GM18909 (cell line): ENCODE data around the gene TUBB3.
"Not testable (repeated sequence)": the region's sequence is repeated elsewhere in the genome, so short reads cannot be mapped to it uniquely, and the experiment has no call there.

ENCODE experiments used
- ATAC-seq: cut with Tn5 transposase; IDR thresholded peaks from one replicate; pipeline ENCODE4 v1.9.1; 2021; ENCODE audit warnings: mild to moderate bottlenecking; ENCODE audit not compliant: unreplicated experiment, poor library complexity

TUBB3 gene

DNA sequence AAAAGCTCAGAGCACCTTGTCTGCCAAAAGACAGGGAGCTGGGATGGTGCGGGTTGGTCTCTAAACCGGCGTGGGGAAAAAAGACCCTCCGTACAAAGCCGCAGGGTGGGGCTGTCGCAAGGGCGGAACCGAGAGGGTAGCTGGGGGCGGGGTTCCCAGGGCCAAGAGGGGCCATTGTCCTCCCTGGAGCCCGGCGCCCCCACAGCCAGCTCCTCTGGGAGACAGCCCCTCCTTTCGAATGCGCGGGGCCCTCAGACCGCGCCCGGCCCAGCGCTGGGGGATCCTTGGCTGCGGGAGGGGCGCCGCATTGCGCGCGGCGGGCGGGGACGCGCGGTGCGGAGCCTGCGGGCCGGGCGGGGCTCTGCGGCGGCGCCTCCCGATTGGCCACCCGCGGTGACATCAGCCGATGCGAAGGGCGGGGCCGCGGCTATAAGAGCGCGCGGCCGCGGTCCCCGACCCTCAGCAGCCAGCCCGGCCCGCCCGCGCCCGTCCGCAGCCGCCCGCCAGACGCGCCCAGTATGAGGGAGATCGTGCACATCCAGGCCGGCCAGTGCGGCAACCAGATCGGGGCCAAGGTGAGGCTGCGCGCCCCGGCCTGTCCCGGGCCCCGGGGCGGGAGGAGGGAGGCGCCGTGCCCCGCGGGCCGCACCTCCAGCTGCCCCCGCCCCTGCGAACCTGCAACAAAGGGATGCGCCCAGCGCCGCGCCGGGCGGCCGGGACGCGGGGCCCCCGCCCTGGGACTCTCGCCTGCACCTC lies at the start of gene TUBB3:
Gene TUBB3, plus strand, starts transcription at position 459 of the 756 bp plus-strand sequence. Its CDS starts 60 bp downstream, at position 519.
- ATAC-seq: peak; percentile 51

GRCh38 chr16:89873972-89874689 lies 49.0 kb upstream of the TUBB3 start:
- peak; percentile 74 for ATAC-seq

DNA sequence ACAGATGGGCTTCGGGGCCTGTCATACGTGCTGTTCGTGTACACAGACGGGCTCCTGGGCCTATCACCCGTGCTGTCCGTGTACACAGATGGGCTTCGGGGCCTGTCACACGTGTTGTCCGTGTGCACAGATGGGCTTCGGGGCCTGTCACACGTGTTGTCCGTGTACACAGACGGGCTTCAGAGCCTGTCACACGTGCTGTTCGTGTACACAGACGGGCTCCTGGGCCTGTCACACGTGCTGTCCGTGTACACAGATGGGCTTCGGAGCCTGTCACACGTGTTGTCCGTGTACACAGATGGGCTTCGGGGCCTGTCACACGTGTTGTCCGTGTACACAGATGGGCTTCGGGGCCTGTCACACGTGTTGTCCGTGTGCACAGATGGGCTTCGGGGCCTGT lies 44.0 kb upstream of the TUBB3 start:
- ATAC-seq: not testable (repeated sequence)

DNA sequence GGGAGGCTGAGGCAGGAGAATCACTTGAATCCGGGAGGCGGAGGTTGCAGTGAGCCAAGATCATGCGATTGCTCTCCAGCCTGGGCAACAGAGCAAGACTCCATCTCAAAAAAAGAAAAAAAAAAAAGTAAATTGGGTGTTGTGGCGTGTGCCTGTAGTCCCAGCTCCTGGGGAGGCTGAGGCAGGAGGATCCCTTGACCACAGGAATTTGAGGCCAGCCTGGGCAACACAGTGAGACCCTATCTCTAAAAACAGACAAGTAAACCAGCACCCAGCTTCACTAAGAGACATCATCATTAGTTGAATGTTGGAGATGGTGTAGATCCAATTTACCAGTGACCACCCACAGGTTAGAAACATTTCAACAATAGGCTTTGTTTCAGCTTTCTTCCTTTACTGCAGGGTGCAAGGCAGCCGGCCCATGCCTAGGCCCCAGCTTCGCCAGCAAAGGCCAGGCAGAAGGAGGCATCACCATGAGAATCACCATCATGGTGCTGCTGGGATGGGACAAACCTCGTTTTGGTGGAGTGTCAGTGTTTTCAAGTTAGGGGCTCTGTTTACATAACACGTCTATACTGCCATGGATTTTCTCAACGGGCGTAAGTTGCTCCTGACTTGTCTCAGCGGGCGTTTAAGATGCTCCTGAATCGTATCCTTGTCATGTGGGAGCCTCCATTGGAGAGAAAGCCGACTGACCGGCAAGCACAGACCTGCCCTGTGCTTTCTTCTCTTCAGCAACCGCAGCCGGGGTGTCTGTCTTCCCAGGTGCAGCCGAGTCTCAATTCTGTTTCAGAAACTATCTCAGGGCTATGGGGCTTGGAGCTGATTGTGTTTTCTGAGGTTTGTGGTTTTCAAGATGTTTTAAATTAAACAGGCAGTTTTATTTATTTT lies 42.4 kb upstream of the TUBB3 start:
- no peak for ATAC-seq

- ATAC-seq: no peak
Measured at GRCh38 chr16:89881368-89881730, 41.8 kb upstream of the TUBB3 start.

DNA sequence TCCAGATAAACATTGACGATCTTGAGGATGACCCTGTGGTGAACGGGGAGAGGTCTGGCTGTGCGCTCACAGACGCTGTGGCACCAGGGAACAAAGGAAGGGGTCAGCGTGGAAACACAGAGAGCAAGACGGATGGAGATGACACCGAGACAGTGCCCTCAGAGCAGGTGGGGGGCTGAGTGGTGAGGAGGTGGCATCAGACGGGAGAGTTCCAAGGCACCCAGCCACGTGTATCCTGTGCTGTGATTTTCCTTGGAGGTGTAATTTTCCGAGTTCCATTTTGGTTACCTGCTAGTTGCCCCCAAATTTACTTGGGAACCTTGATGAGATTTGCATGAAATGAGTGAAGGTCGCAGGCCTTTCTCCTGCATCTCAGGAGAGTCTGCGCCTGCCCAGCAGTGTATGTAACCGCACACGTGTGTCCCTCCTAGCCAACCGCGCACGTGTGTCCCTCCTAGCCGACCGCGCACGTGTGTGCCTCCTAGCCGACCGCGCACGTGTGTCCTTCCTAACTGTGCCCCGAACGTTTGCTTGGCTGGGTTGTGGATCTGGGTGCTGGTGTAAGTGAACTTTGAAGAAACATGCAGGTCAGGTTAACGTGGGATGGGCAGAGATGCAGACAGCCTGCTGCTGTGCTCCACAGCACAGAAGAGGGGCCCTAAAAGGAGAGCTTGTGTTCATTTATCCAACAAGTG lies 39.6 kb upstream of the TUBB3 start:
- ATAC-seq: no peak

- ATAC-seq: no peak
Measured at GRCh38 chr16:89884041-89884421, 39.1 kb upstream of the TUBB3 start.

GRCh38 chr16:89887243-89887642 lies 35.9 kb upstream of the TUBB3 start:
- ATAC-seq: no peak

DNA sequence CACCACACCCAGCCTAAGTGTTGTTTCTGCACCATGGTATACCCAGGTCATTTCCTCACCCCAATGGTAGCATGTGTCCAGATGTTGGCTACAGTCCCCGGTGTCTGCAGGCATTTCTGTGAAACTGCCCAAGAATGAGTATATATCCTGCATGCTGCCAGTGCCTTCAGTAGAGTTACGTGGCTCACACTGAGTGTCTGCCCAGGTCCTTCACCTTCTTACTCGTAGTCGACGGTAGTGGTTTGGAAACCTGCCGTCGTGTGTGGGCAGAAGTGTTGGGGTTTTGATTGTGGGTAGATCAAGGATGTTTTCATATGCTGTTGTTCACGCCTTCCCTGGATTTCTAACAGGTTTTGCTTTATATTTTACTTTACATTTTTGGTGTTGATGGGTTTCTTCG lies 32.9 kb upstream of the TUBB3 start:
- ATAC-seq: no peak

GRCh38 chr16:89890886-89891657 lies 32.1 kb upstream of the TUBB3 start:
- no peak for ATAC-seq

DNA sequence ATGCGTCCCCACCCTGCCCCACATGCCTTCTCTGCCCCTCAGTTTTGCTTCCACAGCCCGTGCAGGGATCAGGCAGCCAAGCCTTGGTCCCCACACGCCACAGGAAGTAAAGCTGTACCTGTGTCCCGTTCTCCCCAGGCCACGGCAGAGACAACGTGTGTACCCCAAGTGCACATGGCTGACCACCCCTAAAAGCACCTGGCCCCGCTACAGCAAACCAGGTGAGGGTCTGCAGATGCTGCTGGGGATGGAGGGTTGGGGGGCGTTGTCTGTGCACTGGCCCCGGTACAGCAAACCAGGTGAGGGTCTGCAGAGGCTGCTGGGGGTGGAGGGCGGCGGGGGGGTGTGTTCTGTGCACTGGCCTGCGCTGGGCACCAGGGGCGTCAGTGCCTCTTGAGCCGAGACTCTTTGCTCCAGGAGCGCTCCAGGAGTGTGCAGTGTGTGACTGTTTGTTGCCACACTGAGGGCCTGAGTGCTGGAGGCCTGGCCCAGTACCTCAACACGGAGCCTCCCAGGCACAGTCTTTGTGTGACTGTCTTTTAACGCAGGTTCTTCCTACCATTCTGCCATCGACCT lies 31.0 kb upstream of the TUBB3 start:
- ATAC-seq: no peak

DNA sequence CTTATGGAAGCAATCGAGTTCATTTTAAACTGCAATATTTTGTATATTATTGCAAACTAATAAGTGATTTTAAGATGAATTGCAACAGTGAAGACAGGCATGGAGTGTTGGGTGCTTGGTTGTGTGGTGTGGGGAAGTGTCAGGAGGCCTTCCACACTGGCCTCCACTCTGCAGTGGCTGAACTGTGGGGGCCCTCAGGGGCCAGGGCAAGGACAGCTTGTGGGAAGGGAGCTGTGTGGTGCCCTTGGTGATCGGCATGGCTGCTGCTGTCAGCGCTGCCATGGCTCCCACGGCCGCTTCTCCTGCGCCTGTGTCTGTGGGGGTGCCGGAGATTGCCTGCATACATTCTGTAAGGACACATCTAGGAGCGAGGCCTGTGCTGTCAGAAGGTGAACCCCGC lies 30.5 kb upstream of the TUBB3 start:
- ATAC-seq: no peak

- ATAC-seq: no peak
Measured at GRCh38 chr16:89893642-89894548, 29.2 kb upstream of the TUBB3 start.

GRCh38 chr16:89895482-89896250 lies 27.5 kb upstream of the TUBB3 start:
- ATAC-seq: no peak

DNA sequence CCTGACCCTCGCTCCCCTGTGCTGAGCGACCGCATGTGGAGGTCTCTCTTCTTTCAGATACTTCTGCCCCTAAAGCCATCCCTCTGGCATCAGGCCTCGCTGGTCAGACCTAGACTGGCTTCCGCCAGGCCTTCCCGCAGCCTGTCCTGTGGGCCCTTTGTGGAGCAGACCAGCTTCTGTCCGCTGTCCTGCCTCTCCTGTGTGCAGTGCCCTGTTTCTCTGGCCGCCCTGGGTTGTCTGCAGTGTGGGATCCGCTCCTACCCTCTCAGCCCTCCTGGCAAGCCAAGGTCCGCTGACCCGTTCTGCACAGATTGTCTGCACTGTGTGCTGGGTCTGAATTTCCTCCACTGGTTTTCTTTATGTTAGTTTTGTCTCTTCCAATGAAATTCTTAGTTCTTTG lies 25.9 kb upstream of the TUBB3 start:
- ATAC-seq: no peak

- ATAC-seq: no peak
Measured at GRCh38 chr16:89898201-89898967, 24.8 kb upstream of the TUBB3 start.
